OCI-LY1 (cell line): ENCODE data around the gene BRIP1.

ENCODE experiments used
- H2AFZ ChIP-seq: fragments of 200-600 bp; sonication (generic), shearing (Covaris generic); 2 replicates; pipeline ENCODE4 v1.6.0; 2014; ENCODE audit warnings: antibody characterized with exemption, mild to moderate bottlenecking, low read length
- H3F3A ChIP-seq: fragments of 200-600 bp; sonication (generic), shearing (Covaris generic); 2 replicates; pipeline ENCODE4 v1.6.0; 2014; ENCODE audit warnings: mild to moderate bottlenecking, antibody characterized with exemption, low read length, moderate library complexity; ENCODE audit not compliant: insufficient read depth
- H3K27ac ChIP-seq: fragments of 200-600 bp; sonication (generic); 2 replicates; pipeline ENCODE4 v1.5.1; 2014; ENCODE audit warnings: low read length, mixed run types, mild to moderate bottlenecking, low read depth; ENCODE audit not compliant: poor library complexity, severe bottlenecking
- H3K27me3 ChIP-seq: fragments of 200-600 bp; sonication (generic); 2 replicates; pipeline ENCODE4 v1.6.0; 2014; ENCODE audit warnings: antibody characterized with exemption, mild to moderate bottlenecking, low read length, moderate library complexity; ENCODE audit not compliant: insufficient read depth
- H3K36me3 ChIP-seq: fragments of 200-600 bp; sonication (generic); 2 replicates; pipeline ENCODE4 v1.6.1; 2014; ENCODE audit warnings: mild to moderate bottlenecking, antibody characterized with exemption, low read length, moderate library complexity, mixed read lengths; ENCODE audit not compliant: insufficient read depth
- H3K4me1 ChIP-seq: fragments of 200-600 bp; sonication (generic); 2 replicates; pipeline ENCODE4 v1.5.1; 2014; ENCODE audit warnings: mild to moderate bottlenecking, low read length, moderate library complexity; ENCODE audit not compliant: insufficient read depth, severe bottlenecking
- H3K4me2 ChIP-seq: fragments of 200-600 bp; sonication (generic), shearing (Covaris generic); 2 replicates; pipeline ENCODE4 v1.6.1; 2014; ENCODE audit warnings: low read length
- H3K4me3 ChIP-seq: fragments of 200-600 bp; sonication (generic); 2 replicates; pipeline ENCODE4 v1.5.1; 2014; ENCODE audit warnings: low read length, low read depth, mild to moderate bottlenecking, mixed read lengths; ENCODE audit not compliant: poor library complexity, severe bottlenecking
- H3K79me2 ChIP-seq: fragments of 200-600 bp; shearing (Covaris generic); 2 replicates; pipeline ENCODE4 v1.6.1; 2016; ENCODE audit warnings: mixed run types, low read length, mixed read lengths; ENCODE audit not compliant: insufficient read depth
- H3K9ac ChIP-seq: fragments of 200-600 bp; sonication (generic), shearing (Covaris generic); 2 replicates; pipeline ENCODE4 v1.6.1; 2014; ENCODE audit warnings: mild to moderate bottlenecking, low read length, mixed read lengths
- H3K9me2 ChIP-seq: fragments of 200-600 bp; sonication (generic), shearing (Covaris generic); 2 replicates; pipeline ENCODE4 v1.6.1; 2014; ENCODE audit warnings: low read depth, mild to moderate bottlenecking, low read length, mixed read lengths
- H3K9me3 ChIP-seq: fragments of 200-600 bp; shearing (Covaris generic); 2 replicates; pipeline ENCODE4 v1.6.1; 2014; ENCODE audit warnings: low read length, mixed read lengths
- H4K20me1 ChIP-seq: fragments of 200-600 bp; sonication (generic), shearing (Covaris generic); 2 replicates; pipeline ENCODE4 v1.6.0; 2016; ENCODE audit warnings: mild to moderate bottlenecking, low read length; ENCODE audit not compliant: insufficient read depth
- CTCF ChIP-seq: fragments of 200-600 bp; sonication (generic), shearing (Covaris generic); IDR thresholded peaks from 2 replicates; pipeline ENCODE4 v1.5.1; 2017; ENCODE audit warnings: mild to moderate bottlenecking, antibody characterized with exemption, low read length, moderate library complexity, mixed read lengths
- EZH2 ChIP-seq: fragments of 200-600 bp; sonication (generic), shearing (Covaris generic); IDR thresholded peaks from 2 replicates; pipeline ENCODE4 v1.8.0; 2017; ENCODE audit warnings: borderline replicate concordance, mixed run types, mild to moderate bottlenecking, antibody characterized with exemption, low read length, moderate library complexity, mixed read lengths

Gene BRIP1

GRCh38 chr17:61737820-61738219, 125.5 kb downstream of the BRIP1 start:
- peaks cover 65% of the 10 kb centered on the region for H3K36me3 ChIP-seq
- TF ChIP-seq EZH2 (no peak), CTCF (no peak)

DNA sequence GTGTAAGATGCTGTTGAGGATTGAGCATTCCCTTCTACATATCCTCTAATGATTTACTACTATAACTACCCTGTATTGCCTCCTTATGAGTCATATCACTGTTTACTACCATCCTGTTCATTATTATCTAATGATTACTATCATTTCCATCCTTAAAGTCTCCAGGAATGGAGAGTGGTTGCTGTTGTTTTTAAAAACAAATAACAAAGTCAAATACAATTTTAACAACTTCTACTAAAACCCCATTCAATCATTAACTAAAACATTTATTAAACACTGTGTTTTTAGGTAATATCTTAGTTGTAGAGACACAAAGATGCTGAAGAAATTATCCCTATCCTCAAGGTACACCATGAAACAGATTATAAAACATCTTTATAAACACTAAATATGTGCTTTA, 126.9 kb downstream of the BRIP1 start:
- TF ChIP-seq CTCF (no peak), EZH2 (no peak)
- Histone ChIP-seq H3K27me3 (no peaks in the 10 kb centered on the region), H4K20me1 (no peaks in the 10 kb centered on the region), H3K9me3 (peaks cover 12% of the 10 kb centered on the region), H3K27ac (no peak overlapping the region), H3K9me2 (no peaks in the 10 kb centered on the region), H3K4me2 (no peak overlapping the region), H3K9ac (no peak overlapping the region), H3K4me1 (no peaks in the 10 kb centered on the region), H3K36me3 (peaks cover 51% of the 10 kb centered on the region), H3K79me2 (no peaks in the 10 kb centered on the region), H2AFZ (no peak overlapping the region), H3F3A (peaks cover 3% of the 10 kb centered on the region; the same call in 1 of the 2 replicates), H3K4me3 (no peak overlapping the region)

More at GRCh38 chr17:61737820-61738219, 125.5 kb downstream of the BRIP1 start:
- Histone ChIP-seq H3K27me3 (no peaks in the 10 kb centered on the region), H3K79me2 (no peaks in the 10 kb centered on the region), H4K20me1 (no peaks in the 10 kb centered on the region), H3K9me3 (peaks cover 12% of the 10 kb centered on the region), H2AFZ (no peak overlapping the region), H3K4me2 (no peak overlapping the region), H3K4me3 (no peak overlapping the region), H3K27ac (no peak overlapping the region), H3F3A (peaks cover 3% of the 10 kb centered on the region; the same call in 1 of the 2 replicates), H3K4me1 (no peaks in the 10 kb centered on the region), H3K9ac (no peak overlapping the region), H3K9me2 (no peaks in the 10 kb centered on the region)

GRCh38 chr17:61735807-61736206, 127.5 kb downstream of the BRIP1 start:
- H3K9ac ChIP-seq, result no peak overlapping the region
- H3K4me1 ChIP-seq, result no peaks in the 10 kb centered on the region
- TF ChIP-seq CTCF, result no peak
- TF ChIP-seq EZH2, result no peak
- peaks cover 3% of the 10 kb centered on the region; the same call in 1 of the 2 replicates for H3F3A ChIP-seq
- no peaks in the 10 kb centered on the region for H3K27me3 ChIP-seq
- no peak overlapping the region for H3K4me2 ChIP-seq
- H4K20me1 ChIP-seq, result no peaks in the 10 kb centered on the region
- peaks cover 12% of the 10 kb centered on the region for H3K9me3 ChIP-seq
- no peak overlapping the region for H3K27ac ChIP-seq
- H3K9me2 ChIP-seq, result no peaks in the 10 kb centered on the region
- H3K4me3 ChIP-seq, result no peak overlapping the region
- H2AFZ ChIP-seq, result no peak overlapping the region
- no peaks in the 10 kb centered on the region for H3K79me2 ChIP-seq
- H3K36me3 ChIP-seq, result peaks cover 45% of the 10 kb centered on the region
